Embryonic facial prominence (tissue), 1 donor: ENCODE measurements around the gene ZNF79.
A peak's percentile ranks its signal among the peaks of the same experiment; 100 is the strongest.

Source experiments
- DNase-seq: peaks from one replicate; pipeline ENCODE4 v3.0.0-alpha.2; 2016; ENCODE audit errors: extremely low spot score

Gene ZNF79

DNA sequence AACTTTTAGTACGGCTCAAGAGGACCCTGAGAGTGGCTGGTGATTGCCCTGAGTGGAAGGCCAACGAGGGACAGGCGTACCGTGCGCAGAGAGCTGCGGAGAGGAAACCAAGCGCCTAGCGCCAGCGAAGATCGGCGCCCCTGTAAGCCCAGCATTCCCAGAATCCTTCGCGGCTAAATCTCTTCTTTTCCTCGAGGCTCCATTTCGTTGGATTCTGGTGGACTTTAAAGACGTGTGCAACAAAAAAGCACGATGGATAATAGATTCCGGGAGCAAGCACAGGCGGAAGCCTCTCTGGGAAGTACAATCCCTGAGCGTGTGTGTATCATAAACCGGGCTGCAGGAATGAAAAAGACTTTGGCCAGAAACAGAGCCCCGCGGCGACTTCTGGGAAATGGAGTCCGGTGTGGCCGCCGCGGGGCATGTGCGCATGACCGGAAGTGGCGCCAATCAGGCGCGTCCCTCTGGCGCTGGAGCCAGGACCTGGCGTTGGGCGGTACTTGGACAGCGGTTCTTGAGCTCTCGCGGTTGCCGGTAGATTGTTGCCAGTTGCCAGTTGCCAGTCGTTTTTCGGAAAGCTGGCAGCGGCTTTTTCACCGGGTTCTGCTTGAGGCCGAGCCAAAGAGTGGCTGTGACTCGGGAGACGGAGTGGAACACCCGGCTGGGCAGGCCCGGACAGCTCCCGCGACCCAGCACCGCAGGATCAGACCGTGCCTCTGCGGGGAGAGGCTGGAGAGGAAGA is at the start of gene ZNF79:
Gene ZNF79, plus strand, starts transcription at position 449 of the 742 bp plus-strand sequence. CDS start 406 bp downstream, outside the sequence.
- peak; percentile 80 for DNase-seq

DNA sequence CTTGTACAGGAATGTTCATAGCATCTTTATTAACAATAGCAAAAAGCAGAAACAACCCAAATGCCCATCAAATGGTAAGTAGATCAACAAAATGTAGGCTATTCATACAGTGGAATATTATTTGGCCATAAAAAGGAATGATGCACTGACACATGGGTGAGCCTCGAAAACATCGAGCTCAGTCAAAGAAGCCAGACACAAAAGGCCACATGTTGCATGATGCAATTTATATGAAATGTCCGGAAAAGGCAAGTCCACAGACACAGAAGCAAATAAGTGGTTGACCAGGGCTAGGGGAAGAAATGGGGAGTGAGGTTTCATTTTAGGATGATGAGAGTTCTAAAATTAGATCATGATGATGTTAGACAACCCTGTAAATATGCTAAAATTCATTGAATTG is 43.7 kb upstream of the ZNF79 start:
- DNase-seq = no peak

DNA sequence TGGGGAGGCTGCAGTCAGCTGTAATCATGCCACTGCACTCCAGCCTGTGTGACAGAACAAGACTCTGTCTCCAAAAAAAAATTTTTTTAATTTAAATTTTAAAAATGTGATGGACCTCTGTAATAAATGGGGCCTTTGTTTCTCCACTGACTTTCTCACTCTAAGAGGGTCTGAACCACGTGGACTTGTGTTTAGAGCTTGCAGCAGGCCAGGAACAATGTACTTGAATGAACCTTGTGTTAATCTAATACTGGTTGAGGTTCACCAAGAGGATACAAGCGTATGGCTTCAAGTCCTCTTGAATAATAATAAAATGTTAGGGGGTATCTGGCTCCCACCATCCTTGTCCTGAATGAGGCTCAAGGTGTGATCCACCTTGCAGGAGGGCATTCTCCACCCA is 41.6 kb upstream of the ZNF79 start:
- DNase-seq = no peak

DNA sequence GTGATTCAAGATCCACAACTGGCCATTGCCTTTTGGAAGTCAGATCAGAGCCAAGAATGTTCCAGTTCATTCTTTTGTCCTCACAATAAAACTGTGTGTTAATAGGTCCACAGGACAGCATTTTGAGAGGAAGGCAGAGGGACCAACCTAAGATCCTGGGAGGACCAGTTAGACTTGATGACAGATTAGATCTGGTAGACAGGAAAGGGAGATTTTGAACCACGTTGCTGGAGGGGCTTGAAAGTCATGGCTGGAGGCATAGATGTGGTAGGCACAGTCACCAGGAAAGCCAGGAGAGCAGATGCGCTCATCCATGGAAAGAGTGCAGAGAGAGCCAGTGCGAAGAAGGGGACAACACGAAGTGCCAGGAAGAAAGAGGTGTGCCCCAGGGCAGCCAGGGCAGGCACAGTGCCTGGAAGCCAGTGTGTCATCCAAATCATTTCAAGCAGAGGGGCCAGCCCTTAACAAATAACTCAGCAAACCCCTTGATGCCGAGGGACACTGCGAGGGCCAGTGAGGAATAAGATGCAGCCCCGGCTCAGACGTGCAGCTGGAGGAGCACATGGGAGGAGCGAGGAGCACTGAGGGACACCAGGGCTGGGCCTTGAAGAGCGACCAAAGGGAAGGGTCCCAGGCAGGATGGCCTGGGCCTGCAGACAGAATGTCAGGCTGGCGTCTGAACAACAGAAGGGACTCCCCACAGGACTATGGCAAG is 40.0 kb upstream of the ZNF79 start:
- no peak for DNase-seq

DNA sequence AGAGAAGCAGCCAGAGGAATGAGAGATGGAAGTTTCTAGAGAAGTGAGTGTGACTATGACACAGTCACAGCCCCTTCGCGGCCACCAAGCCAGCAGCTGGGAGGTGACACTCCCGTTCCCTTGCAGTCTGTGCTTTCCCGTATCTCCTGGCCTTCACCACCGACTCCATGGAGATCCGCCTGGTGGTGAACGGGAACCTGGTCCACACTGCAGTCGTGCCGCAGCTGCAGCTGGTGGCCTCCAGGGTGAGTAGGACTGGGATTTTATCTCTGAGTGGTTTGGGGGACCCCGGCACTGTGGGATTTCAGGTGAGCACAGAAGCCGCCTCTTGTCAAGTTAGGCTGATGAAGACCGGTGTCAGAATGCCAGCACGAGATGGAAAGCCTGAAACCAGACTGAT is 39.3 kb upstream of the ZNF79 start:
- DNase-seq = no peak

DNA sequence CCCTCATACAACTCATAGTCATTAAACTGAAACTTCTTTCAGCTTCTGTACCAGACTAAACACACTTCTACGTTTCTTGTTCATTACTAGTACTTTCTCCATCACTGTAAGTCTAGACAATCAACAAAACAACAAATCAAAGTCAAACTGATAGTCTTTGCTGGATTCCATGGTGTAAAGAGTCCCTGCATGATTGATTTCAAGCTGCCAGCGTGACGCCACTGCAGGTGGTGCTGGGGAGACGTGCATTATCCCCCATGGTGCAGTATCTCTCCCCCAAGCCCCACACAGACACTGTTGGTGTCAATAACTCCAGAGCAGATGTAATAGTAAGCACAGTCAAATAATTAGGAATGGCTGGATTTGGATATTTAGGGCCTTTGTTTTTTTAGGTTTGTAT is 37.9 kb upstream of the ZNF79 start:
- no peak for DNase-seq

DNA sequence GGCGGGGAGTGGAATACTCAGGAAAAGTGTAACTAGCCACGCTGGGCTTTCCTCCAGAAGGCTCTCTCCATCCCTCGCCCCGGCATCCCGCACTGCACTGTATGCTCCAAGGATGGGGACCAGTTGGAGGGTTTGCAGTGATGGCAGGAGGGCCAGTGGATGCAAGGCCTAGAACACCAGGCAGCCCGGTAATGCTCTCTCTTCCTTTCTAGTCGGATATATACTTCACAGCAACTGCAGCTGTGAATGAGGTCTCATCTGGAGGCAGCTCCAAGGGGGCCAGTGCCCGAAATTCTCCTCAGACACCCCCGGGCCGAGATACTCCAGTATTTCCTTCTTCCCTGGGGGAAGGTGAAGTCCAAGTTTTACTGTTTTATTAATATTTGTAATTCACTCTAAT is 37.2 kb upstream of the ZNF79 start:
- DNase-seq = no peak

DNA sequence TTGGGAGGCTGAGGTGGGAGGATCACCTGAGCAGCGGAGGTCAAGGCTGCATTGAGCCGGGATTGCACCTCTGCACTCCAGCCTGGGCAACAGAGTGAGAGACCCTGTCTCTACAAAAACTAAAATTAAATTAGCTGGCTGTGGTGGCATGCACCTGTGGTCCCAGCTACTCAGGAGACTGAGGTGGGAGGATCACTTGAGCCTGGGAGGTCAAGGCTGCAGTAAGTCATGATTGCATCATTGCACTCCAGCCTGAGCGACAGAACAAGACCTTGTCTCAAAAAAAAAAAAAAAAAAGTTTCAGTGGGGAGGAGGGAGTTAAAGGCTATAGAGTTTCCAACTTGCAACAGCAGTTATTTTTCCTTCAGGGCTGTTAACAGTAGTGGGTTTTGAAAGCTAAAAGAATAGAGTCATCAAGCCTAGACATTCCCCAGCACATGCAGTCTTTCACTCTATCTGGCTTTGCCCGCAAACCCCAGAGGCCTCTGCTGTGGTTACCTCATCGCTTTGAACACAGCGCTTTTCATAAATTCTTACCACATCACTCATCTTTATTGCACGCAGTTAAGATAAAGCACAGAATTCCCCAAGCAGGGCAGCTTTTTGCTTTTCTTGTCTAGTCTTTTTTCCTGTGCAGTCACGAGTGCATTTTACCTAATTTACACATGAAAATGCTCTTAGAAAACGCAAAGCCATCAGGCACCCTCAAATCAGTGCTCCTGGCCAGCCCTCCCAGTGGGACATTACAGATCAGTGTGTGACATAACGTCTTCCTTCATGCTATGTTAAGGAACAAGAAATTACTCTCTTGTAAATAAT is 35.9 kb upstream of the ZNF79 start:
- DNase-seq = peak; percentile 69

DNA sequence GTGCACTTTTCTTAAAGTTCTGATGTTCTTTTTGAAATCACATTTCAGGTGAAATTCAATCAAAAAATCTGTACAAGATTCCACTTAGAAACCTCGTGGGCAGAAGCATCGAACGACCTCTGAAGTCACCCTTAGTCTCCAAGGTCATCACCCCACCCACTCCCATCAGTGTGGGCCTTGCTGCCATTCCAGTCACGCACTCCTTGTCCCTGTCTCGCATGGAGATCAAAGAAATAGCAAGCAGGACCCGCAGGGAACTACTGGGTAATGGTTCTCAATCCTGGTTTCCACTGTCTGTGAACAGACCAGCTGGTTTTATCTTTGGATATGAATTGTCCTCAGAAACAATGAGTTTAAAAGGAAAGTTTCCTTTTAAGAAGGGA is 35.3 kb upstream of the ZNF79 start:
- DNase-seq = no peak

DNA sequence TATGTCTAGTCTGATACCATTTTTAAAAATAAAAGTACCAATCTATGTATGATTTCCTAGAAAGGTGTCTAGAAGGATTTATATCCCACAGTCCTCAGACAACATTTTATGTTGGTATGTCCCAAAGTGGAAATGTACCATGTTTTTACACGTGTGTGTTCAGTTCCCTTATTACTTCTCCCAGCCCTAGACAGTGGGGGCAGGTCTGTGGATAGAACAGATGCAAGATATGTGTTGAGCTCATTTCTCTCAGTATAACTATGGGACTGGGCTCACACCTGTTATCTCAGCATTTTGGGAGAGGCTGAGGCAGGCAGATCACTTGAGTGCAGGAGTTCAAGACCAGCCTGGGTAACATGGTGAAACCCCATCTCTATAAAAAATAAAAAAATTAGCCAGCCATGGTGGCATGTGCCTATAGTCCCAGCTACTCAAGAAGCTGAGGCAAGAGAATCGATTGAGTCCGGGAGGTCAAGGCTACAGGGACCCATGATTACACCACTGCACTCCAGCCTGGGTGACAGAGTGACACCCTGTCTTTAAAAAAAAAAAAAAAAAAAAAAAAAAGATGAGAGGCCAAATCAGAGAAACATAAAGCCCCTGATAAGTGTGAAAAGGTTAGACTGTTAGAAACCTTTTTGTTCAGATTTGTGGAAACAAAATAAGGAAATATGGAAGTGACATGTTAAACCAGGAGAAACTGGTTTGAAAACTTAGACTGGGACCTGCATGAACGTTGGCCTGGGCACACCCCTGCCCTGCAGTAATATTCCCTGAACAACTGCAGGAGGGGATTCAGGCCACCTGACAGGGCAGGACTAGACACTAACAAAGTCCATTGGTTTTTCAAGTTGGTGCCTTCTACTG is 34.6 kb upstream of the ZNF79 start:
- no peak for DNase-seq

DNA sequence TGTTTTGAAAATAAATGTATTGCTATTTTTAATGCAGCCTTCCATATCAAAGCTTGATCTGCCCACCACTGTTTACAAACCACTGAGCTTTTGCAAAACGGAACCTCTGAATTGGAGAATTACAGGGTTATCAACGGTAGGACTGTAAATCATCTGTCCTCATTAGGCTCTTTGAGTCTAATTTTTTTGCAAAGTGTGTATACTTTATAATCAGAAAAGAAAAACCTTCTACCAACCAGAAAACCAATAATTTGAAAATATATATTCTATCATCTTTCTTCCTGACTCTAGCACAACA is 34.0 kb upstream of the ZNF79 start:
- no peak for DNase-seq

DNA sequence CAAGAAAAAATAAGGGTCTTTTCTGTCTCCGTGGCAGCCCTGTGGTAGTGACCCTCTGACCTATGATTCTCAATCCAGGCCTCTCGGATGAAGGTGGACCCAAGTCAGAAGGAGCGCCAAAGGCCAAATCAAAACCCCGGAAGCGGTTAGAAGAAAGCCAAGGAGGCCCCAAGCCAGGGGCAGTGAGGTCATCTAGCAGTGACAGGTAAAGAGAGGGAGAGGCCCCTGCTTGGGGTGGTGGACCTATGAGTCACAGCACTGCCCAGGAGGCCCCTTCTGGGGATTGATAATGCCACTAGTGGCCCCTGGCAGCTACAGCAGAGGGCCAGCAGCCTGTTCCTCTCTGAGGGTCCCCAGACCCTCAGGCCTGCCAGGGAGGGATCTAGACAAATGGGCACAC is 33.6 kb upstream of the ZNF79 start:
- no peak for DNase-seq

DNA sequence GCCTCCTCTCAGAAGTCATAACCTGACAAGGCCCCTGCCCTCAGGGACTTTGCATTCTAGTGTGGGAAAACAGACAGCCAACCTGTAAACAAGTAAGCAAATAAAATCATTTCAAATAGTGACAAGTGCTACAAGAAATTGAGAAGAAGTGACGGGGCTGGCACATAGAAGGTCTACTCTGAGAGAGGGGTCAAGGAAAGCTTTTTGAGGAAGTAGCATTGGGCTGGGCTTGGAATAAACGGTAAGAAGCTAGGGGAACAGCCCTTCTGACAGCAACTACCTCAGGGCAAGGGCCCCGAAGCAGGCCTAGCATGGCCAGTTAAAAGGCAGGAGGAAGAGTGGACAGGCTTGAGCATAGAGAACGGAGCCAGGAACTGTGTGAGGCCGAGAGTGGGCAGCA is 32.0 kb upstream of the ZNF79 start:
- no peak for DNase-seq

DNA sequence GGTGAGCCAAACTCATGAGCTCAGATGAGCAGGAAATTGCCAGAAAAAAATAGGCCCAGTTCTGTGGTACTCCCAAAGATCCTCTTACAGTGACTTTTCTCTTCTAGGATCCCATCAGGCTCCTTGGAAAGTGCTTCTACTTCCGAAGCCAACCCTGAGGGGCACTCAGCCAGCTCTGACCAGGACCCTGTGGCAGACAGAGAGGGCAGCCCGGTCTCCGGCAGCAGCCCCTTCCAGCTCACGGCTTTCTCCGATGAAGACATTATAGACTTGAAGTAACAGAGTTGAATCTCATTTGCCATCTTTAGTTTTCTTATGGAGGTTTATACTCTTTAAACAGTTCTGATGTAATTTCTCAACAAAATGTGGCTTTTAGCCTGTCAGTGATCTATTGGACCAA is 31.2 kb upstream of the ZNF79 start:
- DNase-seq = no peak

DNA sequence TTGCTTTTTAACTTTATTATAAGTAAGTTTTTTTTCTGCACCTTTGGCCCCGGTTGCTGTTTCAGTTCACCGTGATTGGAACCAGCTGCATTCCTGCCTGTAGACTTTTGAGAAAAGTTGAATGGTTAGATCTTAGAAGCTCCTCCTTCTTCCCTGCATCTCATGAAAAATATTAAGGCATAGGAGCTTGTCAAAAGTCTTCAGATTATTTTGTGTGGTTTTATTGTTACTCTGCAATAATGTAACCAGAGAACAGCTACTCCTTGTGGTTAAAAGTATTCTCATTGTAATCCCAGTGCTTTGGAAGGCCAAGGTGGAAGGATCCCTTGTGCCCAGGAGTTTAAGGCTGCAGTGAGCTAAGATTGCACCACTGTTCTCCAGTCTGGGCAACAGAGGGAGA is 30.5 kb upstream of the ZNF79 start:
- DNase-seq = no peak

DNA sequence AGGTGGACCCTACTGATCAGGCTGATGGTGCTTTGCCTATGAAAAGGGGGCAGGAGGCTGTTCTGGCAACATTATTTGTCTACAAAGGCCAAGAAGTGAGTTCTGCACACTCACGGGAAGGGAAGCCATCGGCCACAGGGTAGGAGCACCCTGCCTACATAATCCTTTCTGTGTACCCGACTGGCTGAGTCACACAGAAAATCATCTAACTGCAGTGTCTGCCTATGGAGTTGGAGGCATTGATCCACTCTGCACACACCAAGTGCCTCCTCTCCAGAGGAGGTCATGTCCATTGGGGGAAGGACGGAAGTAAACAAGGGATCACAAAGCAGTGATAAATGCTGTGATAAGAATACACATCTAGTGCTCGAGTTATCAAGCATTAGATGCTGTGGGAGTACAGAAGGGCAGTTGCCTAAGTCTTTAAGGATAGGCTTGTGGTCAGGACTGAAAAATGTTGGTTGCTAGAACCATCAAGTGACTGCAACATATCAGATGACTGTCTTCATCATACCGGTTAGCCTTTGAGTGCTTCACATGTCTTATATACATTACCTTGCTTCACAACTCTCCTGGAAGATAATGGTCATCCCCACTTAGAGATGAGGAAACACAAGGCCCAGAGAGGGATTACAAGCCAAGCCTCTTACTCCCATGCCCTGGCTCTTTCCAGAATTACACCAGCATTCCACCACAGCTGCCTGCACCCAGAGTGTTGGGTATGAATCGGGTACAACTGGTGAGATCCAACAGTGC is 28.5 kb upstream of the ZNF79 start:
- DNase-seq = no peak

DNA sequence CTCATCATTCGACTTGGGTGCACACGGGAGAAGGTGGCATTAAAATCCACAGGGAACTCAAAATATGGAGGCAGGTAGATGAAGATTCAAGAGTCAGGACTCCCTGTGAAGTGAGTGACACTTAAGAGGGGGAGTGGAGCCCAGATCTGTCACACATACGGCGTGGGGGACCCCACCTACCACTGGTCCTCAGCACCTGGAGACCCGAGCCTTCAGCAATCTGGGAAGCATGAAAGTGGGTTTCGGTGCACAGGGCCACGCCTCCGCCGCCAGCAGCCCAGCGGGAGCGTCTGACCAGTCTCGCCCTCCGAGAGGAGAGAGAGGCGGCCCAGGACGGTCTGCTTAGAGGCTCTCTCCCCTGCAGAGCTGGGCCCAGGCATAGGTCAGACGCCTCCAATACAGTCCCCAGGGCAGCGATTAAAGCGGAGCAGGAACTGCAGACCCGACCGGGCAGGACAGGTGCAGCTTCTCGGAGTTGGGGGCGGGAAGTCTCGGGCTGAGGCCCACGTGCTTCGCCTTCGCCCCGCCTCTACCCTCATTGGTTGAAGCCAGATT is 27.9 kb upstream of the ZNF79 start:
- no peak for DNase-seq

DNA sequence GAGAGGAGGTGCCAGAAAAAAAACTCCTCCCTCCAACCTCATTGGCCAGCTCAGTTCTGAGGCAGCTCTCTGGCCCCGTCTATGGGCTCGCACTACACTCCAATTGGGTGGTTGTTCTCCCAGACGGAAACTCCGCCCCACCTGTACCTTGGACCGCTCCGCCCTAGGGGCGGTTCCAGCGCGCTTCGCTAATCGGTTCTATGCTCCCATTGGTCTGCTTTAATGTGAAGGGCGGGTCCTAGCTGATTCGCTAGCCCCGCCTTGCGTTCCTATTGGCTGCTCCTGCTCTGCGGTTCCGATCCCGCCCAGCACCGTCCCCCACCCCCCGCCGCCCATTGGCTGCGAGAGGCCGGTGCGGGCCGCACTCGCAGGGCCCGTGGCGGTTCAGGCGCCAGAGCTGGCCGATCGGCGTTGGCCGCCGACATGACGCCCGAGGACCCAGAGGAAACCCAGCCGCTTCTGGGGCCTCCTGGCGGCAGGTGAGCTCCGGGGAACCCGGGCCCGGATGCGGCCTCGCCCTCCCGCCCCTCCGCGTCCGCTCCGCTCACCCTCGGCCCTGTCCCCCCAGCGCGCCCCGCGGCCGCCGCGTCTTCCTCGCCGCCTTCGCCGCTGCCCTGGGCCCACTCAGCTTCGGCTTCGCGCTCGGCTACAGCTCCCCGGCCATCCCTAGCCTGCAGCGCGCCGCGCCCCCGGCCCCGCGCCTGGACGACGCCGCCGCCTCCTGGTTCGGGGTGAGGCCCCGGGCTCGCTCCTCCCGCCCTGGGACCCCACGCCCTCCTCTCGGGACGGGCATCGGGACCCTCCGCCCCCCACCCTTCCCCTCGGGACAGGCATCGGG is 27.2 kb upstream of the ZNF79 start, which contains the start of gene SLC2A8:
Gene SLC2A8, plus strand, starts transcription at position 362 of the 838 bp plus-strand sequence. Its CDS starts 62 bp downstream, at position 424.
- DNase-seq = peak; percentile 99

DNA sequence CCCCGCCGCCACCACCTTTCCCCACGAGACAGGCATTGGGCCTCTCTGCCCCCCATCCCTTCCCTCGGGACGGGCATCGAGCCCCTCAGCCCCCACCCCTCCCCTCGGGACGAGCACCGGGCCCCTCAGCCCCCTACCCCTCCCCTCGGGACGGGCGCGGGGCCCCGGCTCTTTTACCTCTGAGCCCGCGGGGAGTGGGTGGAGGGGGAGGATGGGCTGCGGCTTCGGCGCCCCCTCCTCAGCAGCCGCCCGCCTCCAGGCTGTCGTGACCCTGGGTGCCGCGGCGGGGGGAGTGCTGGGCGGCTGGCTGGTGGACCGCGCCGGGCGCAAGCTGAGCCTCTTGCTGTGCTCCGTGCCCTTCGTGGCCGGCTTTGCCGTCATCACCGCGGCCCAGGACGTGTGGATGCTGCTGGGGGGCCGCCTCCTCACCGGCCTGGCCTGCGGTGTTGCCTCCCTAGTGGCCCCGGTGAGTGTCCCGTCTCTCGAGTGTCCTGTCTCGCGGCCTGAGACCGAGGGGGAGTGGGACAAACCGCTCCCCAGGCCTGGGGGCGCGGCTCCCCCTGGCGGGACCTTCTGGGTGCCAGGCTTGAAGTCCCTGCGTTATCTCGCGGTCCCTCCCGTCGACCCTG is 26.4 kb upstream of the ZNF79 start:
- no peak for DNase-seq
